ENCODE measurements around the gene SRPK1. TPM values are rescaled to one million over a fixed set of nuclear protein-coding genes. Genes with fewer than 3 reads are reported as not detected.

SRPK1 gene
- total and polyA plus RNA-seq, 2 of the 13 experiments (the other 11 are each of a cell fraction or from before 2014, with no cell fraction given): 56.4 to 142 TPM

DNA sequence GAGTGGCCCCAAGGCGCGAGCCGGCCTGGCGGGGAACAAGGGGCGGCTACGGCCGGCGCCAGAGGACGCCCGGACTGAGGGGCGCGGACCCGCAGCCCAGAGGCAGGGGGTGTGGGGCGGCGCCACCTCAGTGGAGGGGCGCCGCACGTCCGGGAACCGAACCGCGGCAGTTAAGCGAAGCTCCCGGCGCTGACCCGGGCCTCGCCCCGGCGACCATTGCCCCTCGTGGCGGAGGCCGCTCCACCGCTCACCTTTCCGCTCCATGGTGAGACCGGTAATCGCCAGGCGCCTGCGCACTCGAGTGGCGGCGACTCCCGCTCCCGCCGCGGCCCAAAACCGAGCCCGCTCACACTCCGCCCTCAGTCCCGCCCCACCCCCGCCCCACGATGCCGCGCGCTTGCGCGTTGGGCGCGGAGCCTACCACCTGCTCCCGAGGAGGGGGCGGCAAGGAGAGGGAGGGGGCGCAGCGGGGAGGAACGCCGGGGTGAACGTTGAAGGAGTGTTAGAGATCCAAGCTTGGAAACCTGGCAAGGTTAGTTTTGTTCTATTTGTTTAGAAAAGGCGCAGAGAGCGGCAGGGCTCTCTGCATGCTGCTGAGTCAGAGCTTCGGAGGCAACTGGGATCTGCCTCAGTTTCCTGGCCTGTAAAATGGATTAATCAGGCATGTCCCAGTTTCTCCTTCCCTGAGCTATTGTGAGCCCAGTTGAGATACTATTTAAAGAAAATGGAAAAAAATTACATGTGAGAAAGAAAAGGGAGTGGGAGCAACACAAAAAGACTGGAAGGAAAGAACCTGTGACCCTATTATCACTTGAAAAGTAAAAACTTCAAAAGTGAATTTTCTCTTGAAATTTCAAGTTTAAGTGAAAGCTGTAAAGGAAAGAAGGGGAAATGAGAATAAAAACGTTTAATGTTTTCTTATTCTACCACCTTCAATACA lies at the start of gene SRPK1 (continued):
- TF ChIP-seq, protein P1, sequence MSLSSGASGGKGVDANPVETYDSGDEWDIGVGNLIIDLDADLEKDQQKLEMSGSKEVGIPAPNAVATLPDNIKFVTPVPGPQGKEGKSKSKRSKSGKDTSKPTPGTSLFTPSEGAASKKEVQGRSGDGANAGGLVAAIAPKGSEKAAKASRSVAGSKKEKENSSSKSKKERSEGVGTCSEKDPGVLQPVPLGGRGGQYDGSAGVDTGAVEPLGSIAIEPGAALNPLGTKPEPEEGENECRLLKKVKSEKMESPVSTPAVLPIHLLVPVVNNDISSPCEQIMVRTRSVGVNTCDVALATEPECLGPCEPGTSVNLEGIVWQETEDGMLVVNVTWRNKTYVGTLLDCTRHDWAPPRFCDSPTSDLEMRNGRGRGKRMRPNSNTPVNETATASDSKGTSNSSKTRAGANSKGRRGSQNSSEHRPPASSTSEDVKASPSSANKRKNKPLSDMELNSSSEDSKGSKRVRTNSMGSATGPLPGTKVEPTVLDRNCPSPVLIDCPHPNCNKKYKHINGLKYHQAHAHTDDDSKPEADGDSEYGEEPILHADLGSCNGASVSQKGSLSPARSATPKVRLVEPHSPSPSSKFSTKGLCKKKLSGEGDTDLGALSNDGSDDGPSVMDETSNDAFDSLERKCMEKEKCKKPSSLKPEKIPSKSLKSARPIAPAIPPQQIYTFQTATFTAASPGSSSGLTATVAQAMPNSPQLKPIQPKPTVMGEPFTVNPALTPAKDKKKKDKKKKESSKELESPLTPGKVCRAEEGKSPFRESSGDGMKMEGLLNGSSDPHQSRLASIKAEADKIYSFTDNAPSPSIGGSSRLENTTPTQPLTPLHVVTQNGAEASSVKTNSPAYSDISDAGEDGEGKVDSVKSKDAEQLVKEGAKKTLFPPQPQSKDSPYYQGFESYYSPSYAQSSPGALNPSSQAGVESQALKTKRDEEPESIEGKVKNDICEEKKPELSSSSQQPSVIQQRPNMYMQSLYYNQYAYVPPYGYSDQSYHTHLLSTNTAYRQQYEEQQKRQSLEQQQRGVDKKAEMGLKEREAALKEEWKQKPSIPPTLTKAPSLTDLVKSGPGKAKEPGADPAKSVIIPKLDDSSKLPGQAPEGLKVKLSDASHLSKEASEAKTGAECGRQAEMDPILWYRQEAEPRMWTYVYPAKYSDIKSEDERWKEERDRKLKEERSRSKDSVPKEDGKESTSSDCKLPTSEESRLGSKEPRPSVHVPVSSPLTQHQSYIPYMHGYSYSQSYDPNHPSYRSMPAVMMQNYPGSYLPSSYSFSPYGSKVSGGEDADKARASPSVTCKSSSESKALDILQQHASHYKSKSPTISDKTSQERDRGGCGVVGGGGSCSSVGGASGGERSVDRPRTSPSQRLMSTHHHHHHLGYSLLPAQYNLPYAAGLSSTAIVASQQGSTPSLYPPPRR (CRISPR knock-in tag; IDR thresholded peaks at IDR 0.05; ENCODE audit: borderline replicate concordance): peak; percentile 79
- TF ChIP-seq, protein P2, sequence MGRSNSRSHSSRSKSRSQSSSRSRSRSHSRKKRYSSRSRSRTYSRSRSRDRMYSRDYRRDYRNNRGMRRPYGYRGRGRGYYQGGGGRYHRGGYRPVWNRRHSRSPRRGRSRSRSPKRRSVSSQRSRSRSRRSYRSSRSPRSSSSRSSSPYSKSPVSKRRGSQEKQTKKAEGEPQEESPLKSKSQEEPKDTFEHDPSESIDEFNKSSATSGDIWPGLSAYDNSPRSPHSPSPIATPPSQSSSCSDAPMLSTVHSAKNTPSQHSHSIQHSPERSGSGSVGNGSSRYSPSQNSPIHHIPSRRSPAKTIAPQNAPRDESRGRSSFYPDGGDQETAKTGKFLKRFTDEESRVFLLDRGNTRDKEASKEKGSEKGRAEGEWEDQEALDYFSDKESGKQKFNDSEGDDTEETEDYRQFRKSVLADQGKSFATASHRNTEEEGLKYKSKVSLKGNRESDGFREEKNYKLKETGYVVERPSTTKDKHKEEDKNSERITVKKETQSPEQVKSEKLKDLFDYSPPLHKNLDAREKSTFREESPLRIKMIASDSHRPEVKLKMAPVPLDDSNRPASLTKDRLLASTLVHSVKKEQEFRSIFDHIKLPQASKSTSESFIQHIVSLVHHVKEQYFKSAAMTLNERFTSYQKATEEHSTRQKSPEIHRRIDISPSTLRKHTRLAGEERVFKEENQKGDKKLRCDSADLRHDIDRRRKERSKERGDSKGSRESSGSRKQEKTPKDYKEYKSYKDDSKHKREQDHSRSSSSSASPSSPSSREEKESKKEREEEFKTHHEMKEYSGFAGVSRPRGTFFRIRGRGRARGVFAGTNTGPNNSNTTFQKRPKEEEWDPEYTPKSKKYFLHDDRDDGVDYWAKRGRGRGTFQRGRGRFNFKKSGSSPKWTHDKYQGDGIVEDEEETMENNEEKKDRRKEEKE (IDR thresholded peaks at IDR 0.05): no peak
- TF ChIP-seq, protein P3, sequence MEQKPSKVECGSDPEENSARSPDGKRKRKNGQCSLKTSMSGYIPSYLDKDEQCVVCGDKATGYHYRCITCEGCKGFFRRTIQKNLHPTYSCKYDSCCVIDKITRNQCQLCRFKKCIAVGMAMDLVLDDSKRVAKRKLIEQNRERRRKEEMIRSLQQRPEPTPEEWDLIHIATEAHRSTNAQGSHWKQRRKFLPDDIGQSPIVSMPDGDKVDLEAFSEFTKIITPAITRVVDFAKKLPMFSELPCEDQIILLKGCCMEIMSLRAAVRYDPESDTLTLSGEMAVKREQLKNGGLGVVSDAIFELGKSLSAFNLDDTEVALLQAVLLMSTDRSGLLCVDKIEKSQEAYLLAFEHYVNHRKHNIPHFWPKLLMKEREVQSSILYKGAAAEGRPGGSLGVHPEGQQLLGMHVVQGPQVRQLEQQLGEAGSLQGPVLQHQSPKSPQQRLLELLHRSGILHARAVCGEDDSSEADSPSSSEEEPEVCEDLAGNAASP (CRISPR knock-in tag; IDR thresholded peaks at IDR 0.05; ENCODE audit: borderline replicate concordance): peak; percentile 54; the same call in 1 of the 2 replicates
- TF ChIP-seq, protein P4, sequence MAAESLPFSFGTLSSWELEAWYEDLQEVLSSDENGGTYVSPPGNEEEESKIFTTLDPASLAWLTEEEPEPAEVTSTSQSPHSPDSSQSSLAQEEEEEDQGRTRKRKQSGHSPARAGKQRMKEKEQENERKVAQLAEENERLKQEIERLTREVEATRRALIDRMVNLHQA (CRISPR knock-in tag; IDR thresholded peaks at IDR 0.05): no peak
- TF ChIP-seq ZNF546 (CRISPR knock-in tag; conservative IDR thresholded peaks at IDR 0.05): peak; percentile 91
- no peak for TF ChIP-seq ZNF432 (CRISPR knock-in tag; IDR thresholded peaks at IDR 0.05; ENCODE audit: borderline replicate concordance)
- TF ChIP-seq ZNF510 (CRISPR knock-in tag; IDR thresholded peaks at IDR 0.05; ENCODE audit: low read depth): peak; percentile 85; the same call in 1 of the 2 replicates
- TF ChIP-seq, protein P5, sequence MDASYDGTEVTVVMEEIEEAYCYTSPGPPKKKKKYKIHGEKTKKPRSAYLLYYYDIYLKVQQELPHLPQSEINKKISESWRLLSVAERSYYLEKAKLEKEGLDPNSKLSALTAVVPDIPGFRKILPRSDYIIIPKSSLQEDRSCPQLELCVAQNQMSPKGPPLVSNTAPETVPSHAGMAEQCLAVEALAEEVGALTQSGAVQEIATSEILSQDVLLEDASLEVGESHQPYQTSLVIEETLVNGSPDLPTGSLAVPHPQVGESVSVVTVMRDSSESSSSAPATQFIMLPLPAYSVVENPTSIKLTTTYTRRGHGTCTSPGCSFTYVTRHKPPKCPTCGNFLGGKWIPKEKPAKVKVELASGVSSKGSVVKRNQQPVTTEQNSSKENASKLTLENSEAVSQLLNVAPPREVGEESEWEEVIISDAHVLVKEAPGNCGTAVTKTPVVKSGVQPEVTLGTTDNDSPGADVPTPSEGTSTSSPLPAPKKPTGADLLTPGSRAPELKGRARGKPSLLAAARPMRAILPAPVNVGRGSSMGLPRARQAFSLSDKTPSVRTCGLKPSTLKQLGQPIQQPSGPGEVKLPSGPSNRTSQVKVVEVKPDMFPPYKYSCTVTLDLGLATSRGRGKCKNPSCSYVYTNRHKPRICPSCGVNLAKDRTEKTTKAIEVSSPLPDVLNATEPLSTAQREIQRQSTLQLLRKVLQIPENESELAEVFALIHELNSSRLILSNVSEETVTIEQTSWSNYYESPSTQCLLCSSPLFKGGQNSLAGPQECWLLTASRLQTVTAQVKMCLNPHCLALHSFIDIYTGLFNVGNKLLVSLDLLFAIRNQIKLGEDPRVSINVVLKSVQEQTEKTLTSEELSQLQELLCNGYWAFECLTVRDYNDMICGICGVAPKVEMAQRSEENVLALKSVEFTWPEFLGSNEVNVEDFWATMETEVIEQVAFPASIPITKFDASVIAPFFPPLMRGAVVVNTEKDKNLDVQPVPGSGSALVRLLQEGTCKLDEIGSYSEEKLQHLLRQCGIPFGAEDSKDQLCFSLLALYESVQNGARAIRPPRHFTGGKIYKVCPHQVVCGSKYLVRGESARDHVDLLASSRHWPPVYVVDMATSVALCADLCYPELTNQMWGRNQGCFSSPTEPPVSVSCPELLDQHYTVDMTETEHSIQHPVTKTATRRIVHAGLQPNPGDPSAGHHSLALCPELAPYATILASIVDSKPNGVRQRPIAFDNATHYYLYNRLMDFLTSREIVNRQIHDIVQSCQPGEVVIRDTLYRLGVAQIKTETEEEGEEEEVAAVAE (CRISPR knock-in tag; IDR thresholded peaks at IDR 0.05; ENCODE audit: borderline replicate concordance): no peak
- TF ChIP-seq, protein P6, sequence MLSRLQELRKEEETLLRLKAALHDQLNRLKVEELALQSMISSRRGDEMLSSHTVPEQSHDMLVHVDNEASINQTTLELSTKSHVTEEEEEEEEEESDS (CRISPR knock-in tag; IDR thresholded peaks at IDR 0.05; ENCODE audit: borderline replicate concordance): peak; percentile 94; the same call in 1 of the 2 replicates
- no peak for TF ChIP-seq NR2F6 (IDR thresholded peaks at IDR 0.05)
- TF ChIP-seq NR2F6 (CRISPR knock-in tag; IDR thresholded peaks at IDR 0.05): peak; percentile 48
- no peak for TF ChIP-seq ZNF562 (CRISPR knock-in tag; IDR thresholded peaks at IDR 0.05; ENCODE audit: borderline replicate concordance)
- TF ChIP-seq ZNF816 (CRISPR knock-in tag; IDR thresholded peaks at IDR 0.05; ENCODE audit: borderline replicate concordance): peak; percentile 33; the same call in 1 of the 2 replicates

Data from HepG2 (cell line).